Panc1 (cell line): ENCODE measurements around the gene ASCL2.

Experiments used
- CTCF ChIP-seq: fragments of 450-650 bp; IDR thresholded peaks from 2 replicates; pipeline ENCODE4 v1.5.1; 2017; ENCODE audit warnings: mild to moderate bottlenecking
- POLR2AphosphoS5 ChIP-seq: IDR thresholded peaks from 2 replicates; pipeline ENCODE4 v1.6.1; 2012; ENCODE audit warnings: mild to moderate bottlenecking, low read depth, low read length, moderate library complexity
- TF ChIP-seq, protein P1 (sequence below), 2 experiments: IDR thresholded peaks; 2 replicates each; pipeline ENCODE4 v1.6.1; 2011 to 2012; ENCODE audit warnings: low read depth in 2 of 2, control low read depth in 1 of 2, low read length in 1 of 2, mild to moderate bottlenecking in 1 of 2, moderate library complexity in 1 of 2; ENCODE audit not compliant: insufficient read depth in 1 of 2

DNA sequence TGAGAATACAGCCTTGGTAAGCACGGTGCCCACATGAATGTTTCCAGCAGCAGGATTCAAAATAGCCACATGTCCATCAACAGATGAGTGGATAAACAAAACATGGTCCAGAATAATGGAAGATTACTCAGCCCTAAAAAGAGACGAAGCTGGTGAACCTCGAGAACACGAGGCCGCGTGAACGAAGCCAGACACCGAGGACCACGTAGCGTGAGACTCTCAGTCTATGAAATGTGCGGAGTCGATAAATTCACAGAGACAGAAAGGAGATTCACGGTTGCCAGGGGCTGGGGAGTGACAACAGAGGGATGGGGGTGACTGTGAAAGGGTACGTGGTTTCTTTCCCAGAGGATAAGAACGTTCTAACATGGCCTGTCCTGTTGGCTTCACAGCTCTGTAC lies 2.9 kb upstream of the ASCL2 start:
- TF ChIP-seq CTCF (no peak), POLR2AphosphoS5 (no peak)
- TF ChIP-seq, protein P1, sequence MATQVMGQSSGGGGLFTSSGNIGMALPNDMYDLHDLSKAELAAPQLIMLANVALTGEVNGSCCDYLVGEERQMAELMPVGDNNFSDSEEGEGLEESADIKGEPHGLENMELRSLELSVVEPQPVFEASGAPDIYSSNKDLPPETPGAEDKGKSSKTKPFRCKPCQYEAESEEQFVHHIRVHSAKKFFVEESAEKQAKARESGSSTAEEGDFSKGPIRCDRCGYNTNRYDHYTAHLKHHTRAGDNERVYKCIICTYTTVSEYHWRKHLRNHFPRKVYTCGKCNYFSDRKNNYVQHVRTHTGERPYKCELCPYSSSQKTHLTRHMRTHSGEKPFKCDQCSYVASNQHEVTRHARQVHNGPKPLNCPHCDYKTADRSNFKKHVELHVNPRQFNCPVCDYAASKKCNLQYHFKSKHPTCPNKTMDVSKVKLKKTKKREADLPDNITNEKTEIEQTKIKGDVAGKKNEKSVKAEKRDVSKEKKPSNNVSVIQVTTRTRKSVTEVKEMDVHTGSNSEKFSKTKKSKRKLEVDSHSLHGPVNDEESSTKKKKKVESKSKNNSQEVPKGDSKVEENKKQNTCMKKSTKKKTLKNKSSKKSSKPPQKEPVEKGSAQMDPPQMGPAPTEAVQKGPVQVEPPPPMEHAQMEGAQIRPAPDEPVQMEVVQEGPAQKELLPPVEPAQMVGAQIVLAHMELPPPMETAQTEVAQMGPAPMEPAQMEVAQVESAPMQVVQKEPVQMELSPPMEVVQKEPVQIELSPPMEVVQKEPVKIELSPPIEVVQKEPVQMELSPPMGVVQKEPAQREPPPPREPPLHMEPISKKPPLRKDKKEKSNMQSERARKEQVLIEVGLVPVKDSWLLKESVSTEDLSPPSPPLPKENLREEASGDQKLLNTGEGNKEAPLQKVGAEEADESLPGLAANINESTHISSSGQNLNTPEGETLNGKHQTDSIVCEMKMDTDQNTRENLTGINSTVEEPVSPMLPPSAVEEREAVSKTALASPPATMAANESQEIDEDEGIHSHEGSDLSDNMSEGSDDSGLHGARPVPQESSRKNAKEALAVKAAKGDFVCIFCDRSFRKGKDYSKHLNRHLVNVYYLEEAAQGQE (IDR thresholded peaks at IDR 0.05; ENCODE audit: insufficient read depth in 1 of 2, low read depth in 2 of 2, low read length in 1 of 2) = no peak
